Occipital lobe (tissue), 2 donors: ENCODE measurements around the gene ANXA2. TPM values are rescaled to one million over a fixed set of nuclear protein-coding genes. Genes with fewer than 3 reads are reported as not detected.
A peak's percentile ranks its signal among the peaks of the same experiment; 100 is the strongest.

Experiments
- DNase-seq: peaks from one replicate; lab custom pipeline; 2025; lab: John Stamatoyannopoulos, UW
- total RNA-seq: library from RNA; depleted of rRNA; stranded (reverse); fragments of >200 nt; gene quantifications from one replicate; pipeline ENCODE4 v1.2.3, GENCODE V29; 2014

The ANXA2 gene
- total RNA-seq, 1 donor from 2014 or later, result 46.2 TPM

DNA sequence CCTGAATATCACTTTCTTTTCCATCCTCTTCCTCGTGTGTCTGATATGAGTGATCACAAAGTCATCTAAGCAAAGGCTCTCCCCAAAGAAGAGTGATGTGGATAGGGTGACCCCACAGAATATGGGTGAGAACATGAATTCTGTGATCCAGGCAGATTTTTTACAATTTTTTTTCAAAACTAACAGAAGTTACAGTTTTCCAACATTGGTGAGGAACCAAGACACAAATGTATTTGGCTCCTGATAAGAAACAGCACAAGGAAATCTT, 27.0 kb downstream of the ANXA2 start:
- DNase-seq, result no peak

DNA sequence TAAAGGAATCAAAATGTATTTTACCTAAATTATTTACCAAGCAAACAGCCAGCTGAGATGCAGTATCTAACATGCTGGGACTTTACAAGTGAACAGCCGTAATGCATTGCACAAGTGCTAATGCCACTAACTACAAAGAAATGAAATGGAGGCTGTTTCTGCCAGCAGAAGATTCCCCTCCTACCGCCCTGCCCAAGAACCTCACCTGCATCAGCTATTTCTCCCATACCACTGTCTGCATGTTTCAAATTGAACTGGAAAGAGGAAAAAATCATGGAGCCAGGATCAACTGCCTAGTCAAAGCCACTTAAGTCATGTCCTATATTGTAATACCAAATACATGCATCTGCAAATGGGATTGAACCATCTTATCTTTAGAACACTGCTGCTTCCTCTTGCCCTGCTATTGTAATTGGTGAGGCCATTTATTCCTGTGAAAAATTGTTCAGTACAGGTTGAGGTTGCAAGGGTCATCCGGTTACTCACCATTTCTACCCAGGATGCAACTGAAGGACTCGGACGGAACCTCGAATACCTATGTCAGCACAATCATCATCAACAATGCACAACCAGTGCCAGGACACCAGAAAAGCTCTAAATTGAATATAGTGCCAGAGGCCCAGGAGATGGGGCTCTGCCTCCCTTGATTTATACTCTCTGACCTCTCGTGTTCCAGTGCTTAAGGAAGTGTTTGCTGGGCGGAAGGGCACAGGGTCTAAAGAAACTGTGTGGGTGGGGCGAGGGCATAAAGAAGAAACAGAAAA, 27.5 kb downstream of the ANXA2 start:
- DNase-seq, result no peak

DNA sequence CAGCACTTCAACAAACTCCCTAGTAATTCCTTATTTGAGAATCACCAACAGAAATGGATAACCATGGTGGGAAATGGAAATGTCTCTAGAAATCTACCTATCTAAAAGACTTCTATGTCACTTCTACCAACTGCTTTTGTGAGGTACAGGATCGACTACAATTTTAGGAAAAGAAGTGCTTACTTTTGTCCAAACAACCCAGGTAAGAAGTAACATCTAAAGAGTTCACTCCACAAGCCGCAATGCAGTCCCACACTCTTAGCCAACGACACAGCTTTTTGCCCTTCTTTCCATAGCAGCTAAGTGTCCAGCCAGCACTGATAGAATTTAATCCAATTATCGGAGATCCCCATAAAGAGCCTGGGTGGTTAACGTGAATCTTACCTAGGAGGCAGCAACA, 28.1 kb downstream of the ANXA2 start:
- no peak for DNase-seq

DNA sequence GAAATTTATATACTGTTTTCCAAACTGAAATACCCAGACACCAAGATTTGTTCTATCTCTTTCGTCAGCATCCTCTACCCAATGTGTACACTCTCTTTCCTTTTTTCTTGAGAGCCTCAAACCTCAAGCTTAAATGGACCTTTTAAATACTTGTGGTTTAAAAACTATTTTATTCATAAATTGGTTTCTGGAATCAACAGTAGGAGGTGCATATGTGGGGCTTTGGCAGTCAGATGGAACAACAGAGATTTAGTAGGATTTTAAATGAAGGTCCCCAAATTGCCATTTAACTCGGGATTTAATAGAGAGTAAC, 33.2 kb downstream of the ANXA2 start:
- no peak for DNase-seq

DNA sequence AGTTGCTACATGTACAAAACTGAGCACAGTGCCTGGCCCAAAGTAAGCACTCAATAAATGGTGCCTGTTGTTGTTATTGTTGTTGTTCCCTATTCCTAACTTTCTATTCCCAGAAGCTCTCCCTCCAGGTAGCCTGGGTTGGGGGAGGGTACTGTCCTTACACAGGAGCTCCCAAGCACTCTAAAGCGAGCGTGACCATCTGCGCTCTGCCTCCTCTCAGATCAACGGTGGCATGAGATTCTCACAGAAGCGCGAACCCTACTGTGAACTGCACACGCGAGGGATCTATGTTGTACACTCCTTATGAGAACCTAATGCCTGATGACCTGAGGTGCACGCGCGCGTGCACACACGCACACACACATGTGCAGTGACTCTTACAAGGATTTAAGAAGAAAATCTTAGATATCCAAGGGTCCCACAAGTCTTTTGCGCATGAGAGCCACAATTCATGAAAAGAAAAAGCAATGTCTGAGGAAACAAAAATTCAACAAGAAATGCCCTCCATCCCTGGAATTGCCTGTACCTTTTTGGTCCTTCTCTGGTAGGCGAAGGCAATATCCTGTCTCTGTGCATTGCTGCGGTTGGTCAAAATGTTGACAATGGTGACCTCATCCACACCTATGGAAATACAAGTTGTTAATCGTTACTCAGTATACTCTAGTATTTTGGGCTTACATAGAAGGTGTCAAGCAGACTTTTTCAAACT, 33.7 kb downstream of the ANXA2 start:
- DNase-seq, result no peak

DNA sequence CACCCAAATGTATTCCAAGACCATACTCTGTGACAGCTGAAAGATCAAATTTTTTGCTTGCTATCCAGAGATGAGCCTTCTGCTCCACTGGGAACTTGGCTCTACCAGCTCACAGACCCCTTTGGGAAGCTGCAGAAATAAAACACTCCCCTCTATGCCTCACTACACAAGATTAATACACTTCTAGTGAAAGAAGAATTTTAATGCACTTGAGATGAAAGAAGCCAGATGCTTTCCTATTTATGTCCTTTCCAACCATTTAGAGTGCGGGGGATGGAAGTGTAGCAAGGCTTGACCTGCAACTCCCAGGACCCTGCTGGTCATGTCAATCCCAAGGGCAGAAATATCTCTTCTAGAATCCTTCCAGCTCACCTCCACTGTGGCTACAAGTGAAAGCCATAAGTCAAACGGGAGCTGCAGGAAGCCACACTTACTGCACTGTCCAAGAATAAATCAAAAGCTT, 34.7 kb downstream of the ANXA2 start:
- no peak for DNase-seq

DNA sequence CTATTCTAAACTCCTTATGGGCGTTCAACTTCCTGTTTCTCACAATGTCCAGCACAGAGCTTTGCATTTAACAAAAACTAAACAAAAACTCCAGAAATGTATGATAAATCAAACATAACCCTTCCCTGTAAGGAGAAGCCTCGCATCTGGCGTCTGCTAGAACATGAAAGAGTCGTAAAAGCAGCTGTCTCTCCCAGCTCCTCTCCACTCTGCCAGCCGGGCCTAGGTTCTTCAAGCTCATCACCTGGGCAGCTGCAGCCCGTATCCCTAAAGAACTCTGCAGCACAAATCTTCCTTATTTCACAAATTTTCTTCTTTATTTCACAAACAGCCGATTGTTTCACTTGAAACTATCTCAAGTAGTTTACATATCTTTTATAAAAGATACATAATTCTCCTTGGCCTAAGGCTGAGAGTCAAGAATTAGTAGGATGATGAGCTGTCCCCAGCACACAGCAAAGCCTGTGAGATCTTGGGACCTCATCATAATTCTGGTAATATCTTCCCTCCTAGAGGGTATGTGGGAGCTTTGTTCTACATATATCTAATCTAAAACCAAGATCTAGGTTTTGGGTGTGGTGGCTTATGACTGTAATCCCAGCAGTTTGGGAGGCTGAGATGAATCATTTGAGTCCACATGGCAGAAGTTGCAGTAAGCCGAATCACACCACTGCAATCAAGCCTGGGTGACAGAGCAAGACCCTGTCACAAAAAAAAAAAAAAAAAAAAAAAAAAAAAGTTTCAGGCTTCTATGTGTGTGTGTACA, 35.3 kb downstream of the ANXA2 start:
- no peak for DNase-seq

DNA sequence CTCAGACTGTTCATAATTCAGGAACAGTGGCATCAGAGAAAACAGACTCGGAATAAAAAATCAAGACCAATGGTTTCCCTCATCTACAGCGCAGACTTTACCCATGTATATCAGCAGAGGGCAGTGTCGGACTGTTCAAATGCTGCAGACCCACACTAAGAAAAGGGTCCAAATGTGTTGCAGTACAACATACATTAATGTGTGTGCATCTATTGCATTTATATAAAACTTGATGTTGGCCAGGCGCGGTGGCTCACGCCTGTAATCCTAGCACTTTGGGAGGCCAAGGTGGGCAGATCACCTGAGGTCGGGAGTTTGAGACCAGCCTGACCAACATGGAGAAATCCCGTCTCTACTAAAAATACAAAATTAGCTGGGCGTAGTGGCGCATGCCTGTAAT, 38.0 kb downstream of the ANXA2 start:
- DNase-seq, result peak; percentile 37

DNA sequence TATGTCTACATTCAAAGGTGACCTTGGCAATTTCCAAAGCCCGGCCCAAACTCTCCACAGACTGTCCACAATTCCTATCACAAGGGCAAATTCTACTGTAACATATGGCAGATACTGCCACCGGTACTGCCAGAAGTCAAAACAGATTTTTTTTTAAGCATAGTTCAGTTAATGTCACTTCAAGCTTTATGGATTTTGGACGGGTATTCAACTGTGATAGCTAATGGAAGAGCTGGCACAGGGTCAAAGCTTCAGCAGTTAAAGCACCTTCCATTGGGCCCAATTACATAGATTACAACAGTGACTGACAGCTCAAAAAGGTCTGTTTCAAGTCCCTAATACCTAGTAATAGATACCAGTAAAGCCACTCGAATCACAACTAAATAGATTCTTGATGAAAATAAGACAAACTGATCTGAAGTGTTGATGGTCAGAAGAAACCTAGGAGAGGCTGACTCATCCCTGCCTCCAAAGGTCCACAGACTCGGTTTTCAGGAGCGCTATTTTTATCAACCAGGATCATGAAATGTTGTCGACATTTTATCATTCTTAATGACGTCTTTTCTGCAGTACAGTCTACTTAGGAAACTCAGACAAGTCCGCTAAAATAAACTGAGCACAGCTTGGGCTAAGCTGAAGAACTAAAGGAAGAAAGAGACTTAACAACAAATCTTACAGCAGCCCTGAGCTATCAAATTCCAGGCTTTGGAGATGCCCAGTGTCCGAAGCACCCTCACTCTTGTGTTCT, 38.7 kb downstream of the ANXA2 start:
- DNase-seq, result no peak

DNA sequence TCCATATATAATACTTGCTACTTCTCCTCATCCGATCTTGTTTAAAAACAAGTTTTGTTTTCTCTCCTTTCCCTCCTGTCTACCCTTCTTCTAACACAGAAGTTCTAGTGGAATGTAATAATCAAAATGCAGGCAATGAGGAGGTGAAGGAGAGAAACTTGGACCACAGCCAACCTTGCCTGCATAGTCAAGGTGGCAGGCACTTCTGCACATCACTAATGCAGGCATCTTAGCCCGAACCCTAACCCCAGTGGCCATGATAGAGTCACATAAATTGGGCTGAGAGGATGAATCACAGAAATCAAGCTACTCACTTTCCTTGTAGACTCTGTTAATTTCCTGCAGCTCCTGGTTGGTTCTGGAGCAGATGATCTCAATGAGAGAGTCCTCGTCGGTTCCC, 41.0 kb downstream of the ANXA2 start:
- no peak for DNase-seq

DNA sequence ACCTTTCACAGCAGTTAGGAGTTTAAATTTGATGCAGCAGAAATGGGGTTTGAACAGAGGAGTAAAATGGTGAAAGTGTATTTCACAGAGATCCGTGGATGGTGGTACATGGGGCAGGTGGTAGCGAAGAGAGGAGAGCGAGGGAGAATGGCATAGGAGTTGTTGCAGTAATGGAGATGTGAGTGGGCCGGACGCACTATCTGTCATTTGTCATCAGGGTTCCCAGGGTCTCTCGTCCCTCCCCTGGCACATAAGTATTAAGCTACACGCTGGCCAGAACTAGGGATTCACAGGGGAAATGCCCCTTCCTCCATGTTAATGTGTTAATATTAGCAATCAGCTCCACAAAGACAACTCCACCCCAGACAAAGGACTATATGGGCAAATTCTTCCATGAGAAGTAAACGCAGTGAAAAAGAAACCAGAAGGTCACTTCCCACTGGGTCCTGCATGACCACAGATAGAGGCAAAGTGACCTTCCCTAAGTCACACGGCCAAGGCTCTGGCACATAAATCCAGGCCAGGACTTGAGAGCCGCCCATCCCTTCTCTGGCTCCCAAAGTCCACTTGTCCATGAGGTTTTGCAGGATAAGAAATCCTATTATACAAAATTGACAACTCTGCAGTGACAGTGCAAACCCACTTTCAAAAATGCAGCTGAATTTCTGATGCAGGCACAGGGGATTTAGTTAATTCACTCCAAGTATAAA, 42.5 kb downstream of the ANXA2 start:
- no peak for DNase-seq

DNA sequence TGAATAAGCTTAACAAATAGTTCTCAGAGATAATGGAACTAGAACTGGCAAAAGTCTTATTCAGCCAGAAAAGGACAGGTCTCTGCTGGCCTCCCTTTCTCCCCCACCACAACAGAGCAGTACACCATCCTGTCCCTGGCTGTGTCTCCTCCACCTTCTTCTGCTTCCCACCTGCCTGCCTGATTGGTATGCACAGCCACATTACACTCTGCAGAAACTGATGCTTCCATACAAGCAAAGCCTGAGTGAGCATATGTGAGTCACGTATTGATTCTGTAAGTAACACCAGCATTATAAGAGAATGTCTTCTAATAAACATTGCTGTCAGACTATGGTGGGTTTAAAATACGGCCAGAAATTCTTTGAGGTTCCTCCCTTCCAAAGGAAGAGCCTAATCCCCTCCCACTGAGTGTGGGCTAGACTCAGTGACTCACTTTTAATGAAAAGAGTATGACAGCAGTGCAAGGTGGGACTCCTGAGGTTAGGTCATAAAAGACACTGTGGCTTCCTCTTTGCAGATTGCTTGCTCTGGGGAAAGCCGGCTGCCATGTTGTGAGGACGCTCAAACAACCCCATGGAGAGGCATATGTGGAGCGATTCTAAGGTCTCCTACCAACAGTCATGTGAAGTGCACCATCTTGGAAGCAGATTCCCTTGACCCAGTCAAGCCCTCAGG, 44.4 kb downstream of the ANXA2 start:
- no peak for DNase-seq

DNA sequence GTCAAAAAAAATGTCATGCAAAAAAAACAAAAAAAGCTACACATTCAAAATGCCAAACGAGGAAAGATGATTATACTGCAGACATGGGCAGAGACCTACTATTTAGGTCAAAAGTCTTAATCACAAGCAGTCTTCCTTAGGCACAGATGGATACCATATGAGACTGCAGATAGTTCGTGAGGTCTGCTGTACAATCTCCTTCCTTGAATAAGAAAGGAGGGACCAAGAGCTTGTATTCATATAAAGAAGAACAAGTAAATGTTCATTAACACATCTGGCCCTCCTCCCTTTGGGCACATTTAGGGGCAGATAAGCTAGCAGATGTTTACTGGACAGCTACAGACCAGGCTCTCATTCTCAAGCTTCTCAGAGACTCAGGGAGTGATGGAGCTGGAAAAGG, 45.3 kb downstream of the ANXA2 start:
- no peak for DNase-seq

DNA sequence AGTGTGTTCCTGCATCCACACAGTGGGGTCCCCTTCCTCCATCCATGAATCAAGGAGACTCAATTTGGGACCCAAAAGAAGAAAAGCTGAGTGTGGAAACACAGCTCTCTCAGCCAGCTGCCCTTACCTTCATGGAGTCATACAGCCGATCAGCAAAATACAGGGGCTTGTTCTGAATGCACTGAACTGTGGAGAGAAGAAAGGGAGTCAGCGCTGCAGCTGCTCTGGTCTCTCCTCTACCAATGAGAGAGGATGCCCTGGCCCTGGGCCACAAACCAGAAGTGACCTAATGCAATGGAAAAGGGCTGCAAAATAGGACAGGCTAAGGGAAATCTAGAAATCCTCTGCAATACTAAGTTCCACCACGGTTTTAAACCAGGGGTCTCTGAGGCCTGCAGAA, 46.7 kb downstream of the ANXA2 start:
- DNase-seq, result no peak

DNA sequence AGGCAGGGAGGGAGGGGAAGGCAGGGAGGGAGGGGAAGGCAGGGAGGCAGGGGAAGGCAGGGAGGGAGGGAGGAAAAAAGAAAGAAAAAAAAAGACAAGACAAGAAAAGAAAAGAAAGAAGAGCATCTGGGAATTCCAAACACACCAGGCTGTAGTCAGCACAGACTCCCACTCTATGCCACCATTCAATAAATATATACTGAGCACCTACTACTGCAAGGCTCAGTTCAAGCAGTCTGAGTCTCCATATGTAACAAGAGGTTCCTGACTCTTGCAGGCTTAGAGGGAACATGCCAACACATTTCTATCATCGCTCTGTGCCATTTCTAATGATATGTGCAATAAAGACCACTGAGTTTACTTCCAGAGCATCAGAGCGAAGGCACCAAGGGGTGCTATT, 47.7 kb downstream of the ANXA2 start:
- no peak for DNase-seq

DNA sequence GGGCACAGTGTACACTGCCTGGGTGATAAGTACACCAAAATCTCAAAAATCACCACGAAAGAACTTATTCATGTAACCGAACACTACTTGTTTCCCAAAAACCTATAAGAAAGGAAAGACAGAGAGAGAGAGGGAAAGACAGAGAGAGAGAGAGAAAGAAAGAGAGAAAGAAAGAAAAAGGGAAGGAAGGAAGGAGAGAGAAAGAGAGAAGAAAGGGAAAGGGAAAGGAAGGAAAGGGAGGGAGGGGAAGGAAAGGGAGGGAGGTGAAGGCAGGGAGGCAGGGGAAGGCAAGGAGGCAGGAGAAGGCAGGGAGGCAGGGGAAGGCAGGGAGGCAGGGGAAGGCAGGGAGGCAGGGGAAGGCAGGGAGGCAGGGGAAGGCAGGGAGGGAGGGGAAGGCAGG, 48.2 kb downstream of the ANXA2 start:
- no peak for DNase-seq

DNA sequence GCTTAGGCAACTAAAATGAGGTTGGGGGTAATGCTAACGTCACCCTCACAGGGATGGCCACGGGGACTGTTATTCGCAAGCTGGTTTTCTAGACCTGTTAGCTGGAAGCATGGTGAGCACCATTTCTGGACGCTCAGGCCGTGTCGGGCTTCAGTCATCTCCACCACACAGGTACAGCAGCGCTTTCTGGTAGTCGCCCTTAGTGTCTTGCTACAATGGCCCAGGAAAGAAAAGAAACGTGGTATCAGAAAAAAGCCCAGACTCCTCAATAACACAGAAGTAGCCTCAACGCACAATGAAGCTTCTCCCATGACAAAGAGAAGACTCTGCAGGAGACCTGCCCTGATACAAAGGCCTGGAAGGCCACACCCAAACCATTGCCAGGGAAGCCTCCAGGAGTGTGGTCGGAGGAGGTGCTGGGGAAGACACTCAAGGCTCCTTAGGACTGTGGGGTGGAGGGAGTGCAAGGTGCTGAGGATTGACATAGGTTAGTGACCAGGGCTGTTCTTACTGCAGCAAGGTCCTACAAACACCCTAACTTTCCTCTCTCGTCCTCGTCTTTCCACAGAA, 50.2 kb downstream of the ANXA2 start:
- no peak for DNase-seq

DNA sequence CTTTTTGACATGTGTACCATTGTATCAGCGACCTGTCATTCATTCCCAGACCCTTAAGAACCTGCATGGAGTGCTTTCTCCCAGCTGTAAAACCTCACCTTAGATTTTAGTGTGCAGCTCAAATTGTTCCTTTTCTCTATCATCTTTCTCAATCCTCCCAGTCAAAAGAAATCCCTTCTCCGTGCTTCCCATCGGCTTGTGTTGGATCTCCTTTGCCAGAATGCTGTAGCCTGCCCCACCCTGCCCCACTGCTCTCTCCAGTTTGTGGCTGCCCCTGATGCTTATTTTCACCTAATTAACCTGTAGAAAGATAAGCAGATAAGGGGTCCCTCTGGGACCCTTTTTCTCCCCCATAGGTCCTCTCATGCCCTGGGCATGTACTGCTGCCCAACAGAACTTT, 51.1 kb downstream of the ANXA2 start:
- DNase-seq, result no peak

DNA sequence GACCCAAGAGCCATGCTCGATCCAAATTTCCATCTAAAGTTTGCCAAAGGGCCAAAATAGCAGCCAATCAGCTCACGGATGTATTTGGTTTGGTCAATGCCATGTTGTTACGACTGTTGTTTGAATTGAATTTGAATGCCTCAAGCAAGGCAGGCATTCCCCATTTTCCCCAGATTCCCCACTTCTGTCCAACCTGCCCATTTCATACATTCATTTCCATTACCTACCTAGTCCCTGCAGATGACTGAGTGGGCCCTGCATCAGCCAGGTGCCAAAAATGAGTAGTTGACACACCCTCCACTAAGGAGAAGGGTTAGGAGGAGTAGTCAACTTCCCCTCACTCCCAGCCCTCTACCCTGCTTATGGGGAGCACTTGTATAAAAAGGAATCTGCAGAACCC, 51.7 kb downstream of the ANXA2 start:
- DNase-seq, result no peak

DNA sequence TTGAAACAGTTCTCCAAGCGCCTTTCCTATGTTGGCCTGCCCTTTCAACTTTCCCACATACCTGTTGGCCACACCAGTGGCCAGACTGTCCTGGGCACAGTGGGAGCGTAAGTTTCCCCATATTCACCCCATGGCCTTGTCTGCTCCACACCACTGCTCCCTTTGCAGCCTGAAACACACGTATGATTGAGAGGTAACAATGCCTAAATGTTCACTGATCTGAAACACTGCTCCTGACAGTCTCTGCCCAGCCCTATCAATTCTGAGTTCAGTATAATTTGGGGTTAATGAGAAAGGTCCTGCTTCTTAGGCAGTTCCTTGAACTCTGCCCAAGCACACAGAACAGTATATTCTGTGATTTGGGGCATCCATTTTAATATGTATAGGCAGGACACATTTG, 52.2 kb downstream of the ANXA2 start:
- DNase-seq, result no peak

DNA sequence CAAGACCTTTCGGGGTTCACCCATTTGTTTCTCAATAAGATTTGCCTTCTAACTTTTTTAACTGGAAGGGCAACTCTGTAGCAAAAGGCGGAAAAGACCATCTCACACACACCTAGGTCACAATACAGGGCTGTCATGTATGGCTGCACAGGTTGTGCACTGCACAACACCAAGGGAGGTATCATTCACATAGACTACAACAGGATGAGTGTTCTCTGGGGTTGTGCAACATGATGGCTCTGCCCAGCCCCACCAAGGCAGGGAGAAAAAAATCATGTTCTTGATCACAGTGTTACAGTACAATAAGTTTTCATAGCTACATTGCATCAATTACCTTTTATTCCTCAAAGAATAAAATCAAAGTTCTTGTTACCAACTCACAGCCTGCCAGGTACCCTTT, 52.8 kb downstream of the ANXA2 start:
- no peak for DNase-seq
